WI38 (cell line): Measurements from ENCODE around the gene PRR19.

Source experiments
- H3K4me3 ChIP-seq: 2 replicates; pipeline ENCODE4 v1.5.1; 2011; ENCODE audit warnings: low read depth, mild to moderate bottlenecking, control low read depth, low read length
- TF ChIP-seq, protein P1 (sequence below): IDR thresholded peaks from 2 replicates; pipeline ENCODE4 v1.5.1; 2012; ENCODE audit warnings: low read depth, mild to moderate bottlenecking, control low read depth, low read length

Gene PRR19

DNA sequence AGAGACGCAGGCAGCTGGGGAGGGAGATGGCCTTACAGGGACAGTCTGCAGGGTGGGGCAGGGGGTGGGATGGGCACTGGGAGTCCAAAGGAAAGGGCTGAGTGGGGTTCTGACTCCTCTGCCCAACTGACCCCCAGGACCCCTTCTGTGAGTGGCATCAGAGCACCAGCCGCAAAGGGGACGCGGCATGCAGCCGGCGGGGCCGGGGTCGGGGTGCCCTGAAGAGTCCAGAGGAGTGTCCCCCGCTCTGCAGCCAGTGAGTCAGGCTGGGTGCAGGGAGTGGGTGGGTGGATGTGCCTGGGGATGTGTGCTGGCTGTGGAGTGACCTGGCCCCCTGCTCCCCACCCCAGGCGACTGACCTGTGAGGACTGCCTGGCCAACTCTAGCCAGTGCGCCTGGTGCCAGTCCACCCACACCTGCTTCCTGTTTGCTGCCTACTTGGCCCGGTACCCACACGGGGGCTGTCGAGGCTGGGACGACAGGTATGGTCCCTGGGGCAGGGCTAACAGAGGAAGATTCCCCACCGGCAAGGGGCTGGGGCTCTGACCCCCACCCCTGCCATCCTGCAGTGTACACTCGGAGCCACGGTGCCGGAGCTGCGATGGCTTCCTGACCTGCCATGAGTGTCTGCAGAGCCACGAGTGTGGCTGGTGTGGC lies 49.3 kb downstream of the PRR19 start:
- TF ChIP-seq, protein P1, sequence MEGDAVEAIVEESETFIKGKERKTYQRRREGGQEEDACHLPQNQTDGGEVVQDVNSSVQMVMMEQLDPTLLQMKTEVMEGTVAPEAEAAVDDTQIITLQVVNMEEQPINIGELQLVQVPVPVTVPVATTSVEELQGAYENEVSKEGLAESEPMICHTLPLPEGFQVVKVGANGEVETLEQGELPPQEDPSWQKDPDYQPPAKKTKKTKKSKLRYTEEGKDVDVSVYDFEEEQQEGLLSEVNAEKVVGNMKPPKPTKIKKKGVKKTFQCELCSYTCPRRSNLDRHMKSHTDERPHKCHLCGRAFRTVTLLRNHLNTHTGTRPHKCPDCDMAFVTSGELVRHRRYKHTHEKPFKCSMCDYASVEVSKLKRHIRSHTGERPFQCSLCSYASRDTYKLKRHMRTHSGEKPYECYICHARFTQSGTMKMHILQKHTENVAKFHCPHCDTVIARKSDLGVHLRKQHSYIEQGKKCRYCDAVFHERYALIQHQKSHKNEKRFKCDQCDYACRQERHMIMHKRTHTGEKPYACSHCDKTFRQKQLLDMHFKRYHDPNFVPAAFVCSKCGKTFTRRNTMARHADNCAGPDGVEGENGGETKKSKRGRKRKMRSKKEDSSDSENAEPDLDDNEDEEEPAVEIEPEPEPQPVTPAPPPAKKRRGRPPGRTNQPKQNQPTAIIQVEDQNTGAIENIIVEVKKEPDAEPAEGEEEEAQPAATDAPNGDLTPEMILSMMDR = no peak
- H3K4me3 ChIP-seq = no peak overlapping the region

DNA sequence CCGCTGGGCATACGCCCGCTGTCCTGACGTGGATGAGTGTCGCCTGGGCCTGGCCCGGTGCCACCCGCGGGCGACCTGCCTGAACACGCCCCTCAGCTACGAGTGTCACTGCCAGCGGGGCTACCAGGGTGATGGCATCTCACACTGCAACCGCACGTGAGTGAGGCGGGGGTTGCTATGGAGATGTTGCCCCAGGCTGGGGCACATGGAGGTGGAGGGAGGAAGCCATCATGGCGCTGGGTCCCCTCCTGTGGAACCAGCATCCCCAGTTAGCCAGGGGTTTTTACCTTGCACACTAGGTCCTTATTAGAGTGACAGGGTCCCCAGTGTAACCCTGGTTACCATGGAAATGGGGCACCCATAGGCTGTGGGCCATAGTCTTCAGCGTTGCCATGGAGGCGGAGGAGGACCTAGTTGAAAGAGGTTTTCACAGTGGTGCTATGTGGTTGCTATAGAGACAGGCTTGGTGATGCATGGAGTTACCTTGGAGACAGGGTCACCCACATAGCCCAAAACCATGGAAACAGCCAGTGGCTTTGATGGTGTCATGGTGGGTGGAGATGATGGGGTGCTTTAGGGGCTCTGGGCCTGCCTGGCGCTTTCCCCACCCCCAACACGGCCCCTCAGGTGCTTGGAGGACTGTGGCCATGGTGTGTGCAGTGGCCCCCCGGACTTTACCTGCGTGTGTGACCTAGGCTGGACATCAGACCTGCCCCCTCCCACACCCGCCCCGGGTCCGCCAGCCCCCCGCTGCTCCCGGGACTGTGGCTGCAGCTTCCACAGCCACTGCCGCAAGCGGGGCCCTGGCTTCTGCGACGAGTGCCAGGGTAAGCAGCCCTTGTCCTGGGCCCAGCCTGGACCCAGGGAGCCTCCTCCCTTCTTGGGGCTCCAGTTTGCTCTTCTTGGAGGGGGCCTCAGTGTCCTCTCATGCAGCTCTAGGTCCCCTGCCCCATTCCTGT lies 50.6 kb downstream of the PRR19 start:
- no peak overlapping the region for H3K4me3 ChIP-seq
- TF ChIP-seq, protein P1 = no peak

DNA sequence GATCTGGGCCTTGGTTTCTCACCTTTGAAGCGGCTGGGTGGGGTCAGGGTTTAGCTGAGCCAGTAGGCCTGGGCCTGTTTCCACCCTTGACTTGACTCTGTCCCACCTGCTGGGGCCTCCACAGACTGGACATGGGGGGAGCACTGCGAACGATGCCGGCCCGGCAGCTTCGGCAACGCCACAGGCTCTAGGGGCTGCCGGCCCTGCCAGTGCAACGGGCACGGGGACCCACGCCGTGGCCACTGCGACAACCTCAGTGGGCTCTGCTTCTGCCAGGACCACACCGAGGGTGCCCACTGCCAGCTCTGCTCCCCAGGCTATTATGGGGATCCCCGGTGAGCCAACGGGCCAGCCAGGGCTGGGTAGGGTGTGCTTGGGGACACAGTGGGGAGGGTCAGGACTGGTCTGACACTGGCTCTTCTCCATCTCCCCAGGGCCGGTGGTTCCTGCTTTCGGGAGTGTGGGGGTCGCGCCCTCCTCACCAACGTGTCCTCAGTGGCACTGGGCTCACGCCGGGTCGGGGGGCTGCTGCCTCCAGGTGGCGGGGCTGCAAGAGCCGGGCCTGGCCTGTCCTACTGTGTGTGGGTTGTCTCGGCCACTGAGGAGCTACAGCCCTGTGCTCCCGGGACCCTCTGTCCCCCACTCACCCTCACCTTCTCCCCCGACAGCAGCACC lies 51.5 kb downstream of the PRR19 start:
- TF ChIP-seq, protein P1 = no peak
- H3K4me3 ChIP-seq = no peak overlapping the region

DNA sequence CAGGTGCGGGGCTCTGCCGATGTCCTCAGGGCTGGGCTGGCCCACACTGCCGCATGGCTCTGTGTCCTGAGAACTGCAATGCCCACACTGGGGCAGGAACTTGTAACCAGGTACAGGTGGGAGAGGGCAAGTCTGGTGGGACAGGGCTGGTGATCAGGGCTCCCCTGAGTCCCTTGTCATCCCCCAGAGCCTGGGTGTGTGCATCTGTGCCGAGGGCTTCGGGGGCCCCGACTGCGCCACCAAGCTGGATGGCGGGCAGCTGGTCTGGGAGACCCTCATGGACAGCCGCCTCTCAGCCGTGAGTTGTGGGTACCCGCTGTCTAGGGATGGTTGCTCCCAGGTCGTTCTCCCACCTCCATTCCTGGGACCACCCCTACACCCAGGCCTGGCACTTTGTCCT lies 54.0 kb downstream of the PRR19 start:
- H3K4me3 ChIP-seq = no peak overlapping the region
- TF ChIP-seq, protein P1 = no peak

DNA sequence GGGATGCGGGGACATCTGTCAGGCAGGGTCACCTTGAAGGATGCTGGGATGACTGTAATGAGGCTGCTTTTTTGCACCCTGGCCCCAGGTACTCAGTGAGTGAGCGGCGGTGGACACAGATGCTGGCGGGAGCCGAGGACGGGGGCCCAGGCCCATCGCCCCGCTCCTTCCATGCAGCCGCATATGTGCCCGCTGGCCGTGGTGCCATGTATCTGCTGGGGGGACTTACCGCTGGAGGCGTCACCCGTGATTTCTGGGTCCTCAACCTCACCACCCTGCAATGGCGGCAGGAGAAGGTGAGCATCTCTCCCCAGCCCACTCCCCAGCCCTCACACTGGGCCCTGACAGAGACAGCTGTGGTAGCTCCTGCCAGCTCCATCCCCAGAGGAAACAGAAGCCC lies 54.8 kb downstream of the PRR19 start:
- no peak overlapping the region for H3K4me3 ChIP-seq
- TF ChIP-seq, protein P1 = no peak

DNA sequence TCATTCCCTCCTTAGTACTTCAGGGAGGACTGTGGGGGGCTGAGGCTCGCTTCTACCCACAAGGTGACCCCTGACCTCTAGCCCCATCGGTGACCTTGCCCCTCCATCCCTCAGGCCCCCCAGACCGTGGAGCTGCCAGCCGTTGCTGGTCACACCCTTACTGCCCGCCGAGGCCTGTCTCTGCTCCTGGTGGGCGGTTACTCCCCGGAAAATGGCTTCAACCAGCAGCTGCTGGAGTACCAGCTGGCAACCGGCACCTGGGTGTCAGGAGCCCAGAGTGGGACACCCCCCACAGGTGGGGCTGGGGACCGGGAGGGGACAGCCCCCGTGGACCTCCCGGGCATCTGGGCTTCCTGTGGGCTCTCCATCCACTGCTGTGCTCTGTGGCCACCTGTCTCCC lies 55.4 kb downstream of the PRR19 start:
- TF ChIP-seq, protein P1 = no peak

More for the DNA sequence above, 55.4 kb downstream of the PRR19 start:
- H3K4me3 ChIP-seq = no peak overlapping the region
